Measurements from ENCODE around the gene TMTC1.

DNA sequence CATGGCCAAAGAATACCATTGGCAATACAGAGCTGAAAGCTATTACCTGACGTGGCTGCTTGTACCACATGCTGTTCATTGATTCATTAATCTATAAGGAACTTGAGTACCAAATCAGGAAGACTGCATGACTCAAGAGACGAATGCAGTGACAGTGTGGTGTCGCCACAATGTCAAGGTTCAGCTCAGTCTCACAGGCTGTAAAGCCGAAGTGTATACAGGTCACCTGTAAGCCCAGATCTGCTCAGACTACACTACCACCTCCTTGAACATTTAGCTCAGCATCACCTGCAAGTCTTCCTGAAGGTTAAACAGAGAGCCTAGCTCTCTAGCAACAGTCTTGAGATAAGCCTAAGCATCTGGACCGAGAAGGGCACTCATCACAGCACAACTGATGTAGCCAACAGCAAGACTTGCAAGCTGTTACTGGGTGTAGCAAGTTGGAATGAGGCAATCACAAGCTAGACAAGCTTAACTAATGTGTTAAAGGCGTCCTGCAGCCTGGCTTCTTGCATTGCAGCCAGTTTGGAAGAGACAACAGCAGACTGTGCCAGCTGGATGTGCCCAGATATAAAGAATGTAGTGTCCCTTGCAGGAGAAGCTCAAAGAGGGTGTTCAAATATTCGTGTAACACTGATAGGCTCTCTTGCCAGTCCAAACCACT lies 21.0 kb downstream of the TMTC1 start:
- TF ChIP-seq ZNF274 (IDR thresholded peaks at IDR 0.05; ENCODE audit: low read depth, low read length), result no peak
- no peak for TF ChIP-seq YY1 (IDR thresholded peaks at IDR 0.05; ENCODE audit: insufficient read depth, insufficient read length)
- TF ChIP-seq SUZ12 (IDR thresholded peaks at IDR 0.05; ENCODE audit: extremely low read depth, insufficient read depth, insufficient read length), result no peak
